GM18873 (cell line): ENCODE data around the gene PCNX2.
"Not testable (repeated sequence)": the region's sequence is repeated elsewhere in the genome, so short reads cannot be mapped to it uniquely, and the experiment has no call there.

Experiments
- ATAC-seq: cut with Tn5 transposase; IDR thresholded peaks from one replicate; pipeline ENCODE4 v1.9.1; 2021; ENCODE audit warnings: mild to moderate bottlenecking, moderate library complexity, moderate number of reproducible peaks; ENCODE audit not compliant: unreplicated experiment, low FRiP score

Gene PCNX2

GRCh38 chr1:233179638-233180037, 115.9 kb downstream of the PCNX2 start:
- not testable (repeated sequence) for ATAC-seq

- ATAC-seq = no peak
Measured at GRCh38 chr1:233172201-233172600, 123.3 kb downstream of the PCNX2 start.

GRCh38 chr1:233170741-233171140, 124.8 kb downstream of the PCNX2 start:
- ATAC-seq = no peak

- no peak for ATAC-seq
Measured at GRCh38 chr1:233168384-233168783, 127.1 kb downstream of the PCNX2 start.

GRCh38 chr1:233166896-233167295, 128.6 kb downstream of the PCNX2 start:
- no peak for ATAC-seq

GRCh38 chr1:233163696-233164095, 131.8 kb downstream of the PCNX2 start:
- ATAC-seq = no peak

GRCh38 chr1:233158322-233158721, 137.2 kb downstream of the PCNX2 start:
- ATAC-seq = no peak

- no peak for ATAC-seq
Measured at GRCh38 chr1:233157245-233157644, 138.3 kb downstream of the PCNX2 start.

GRCh38 chr1:233151861-233152260, 143.7 kb downstream of the PCNX2 start:
- ATAC-seq = no peak

- ATAC-seq = no peak
Measured at GRCh38 chr1:233144434-233144833, 151.1 kb downstream of the PCNX2 start.

GRCh38 chr1:233143241-233143640, 152.3 kb downstream of the PCNX2 start:
- no peak for ATAC-seq

GRCh38 chr1:233140974-233141373, 154.6 kb downstream of the PCNX2 start:
- ATAC-seq = no peak

GRCh38 chr1:233140499-233140898, 155.0 kb downstream of the PCNX2 start:
- ATAC-seq = no peak

- no peak for ATAC-seq
Measured at GRCh38 chr1:233138788-233139585, 156.5 kb downstream of the PCNX2 start.

- no peak for ATAC-seq
Measured at GRCh38 chr1:233135833-233136232, 159.7 kb downstream of the PCNX2 start.

GRCh38 chr1:233132445-233132844, 163.1 kb downstream of the PCNX2 start:
- no peak for ATAC-seq

- not testable (repeated sequence) for ATAC-seq
Measured at GRCh38 chr1:233129031-233129430, 166.5 kb downstream of the PCNX2 start.

GRCh38 chr1:233127157-233127556, 168.4 kb downstream of the PCNX2 start:
- ATAC-seq = no peak

GRCh38 chr1:233122779-233123178, 172.7 kb downstream of the PCNX2 start:
- ATAC-seq = no peak

GRCh38 chr1:233121947-233122559, 173.5 kb downstream of the PCNX2 start:
- no peak for ATAC-seq

GRCh38 chr1:233114860-233115259, 180.7 kb downstream of the PCNX2 start:
- ATAC-seq = no peak

- ATAC-seq = no peak
Measured at GRCh38 chr1:233114159-233114558, 181.4 kb downstream of the PCNX2 start.
